H1 (cell line): ENCODE measurements around the gene SH3PXD2A. TPM values are rescaled to one million over a fixed set of nuclear protein-coding genes. Genes with fewer than 3 reads are reported as not detected.

Source experiments
- CTCF ChIA-PET: fragments of 300-600 bp; sonication (Branson Sonifier 250); formaldehyde crosslinking; loops from one replicate; lab custom pipeline; 2021; ENCODE audit not compliant: partially characterized antibody; lab: Charles Lee
- POLR2A ChIA-PET: fragments of 300-600 bp; sonication (Branson Sonifier 250); formaldehyde crosslinking; loops from one replicate; lab custom pipeline; 2021; ENCODE audit warnings: inconsistent platforms; ENCODE audit not compliant: partially characterized antibody; lab: Charles Lee
- DNase-seq, 2 experiments: peaks; one replicate each; pipeline versions ENCODE4 v3.0.0 to v3.0.0-alpha.2; 2010 to 2022; ENCODE audit warnings: low spot score in 2 of 2, low read depth in 1 of 2, mixed read lengths in 1 of 2
- FAIRE-seq: peaks from 2 replicates; lab custom pipeline; 2011; peaks lifted over from hg19 to GRCh38; lab: Jason Lieb, UNC
- H2AFZ ChIP-seq: 2 replicates; pipeline ENCODE4 v1.8.1; 2012; ENCODE audit warnings: low read length, inconsistent platforms
- H2AK5ac ChIP-seq: 2 replicates; pipeline ENCODE4 v1.6.1; 2013; ENCODE audit warnings: low read depth, low read length
- H2BK120ac ChIP-seq: replicated peaks from 2 replicates; pipeline ENCODE3; 2013; ENCODE audit warnings: low read depth, low read length, inconsistent platforms
- H2BK12ac ChIP-seq: 2 replicates; pipeline ENCODE4 v1.6.1; 2013; ENCODE audit warnings: low read depth, low read length
- H2BK15ac ChIP-seq: 2 replicates; pipeline ENCODE4 v1.6.1; 2013; ENCODE audit warnings: low read length
- H2BK20ac ChIP-seq: 2 replicates; pipeline ENCODE4 v1.6.1; 2013; ENCODE audit warnings: low read length
- H2BK5ac ChIP-seq: 2 replicates; pipeline ENCODE4 v1.6.1; 2013; ENCODE audit warnings: low read depth, low read length
- H3K14ac ChIP-seq: 2 replicates; pipeline ENCODE4 v1.6.1; 2013; ENCODE audit warnings: inconsistent platforms; ENCODE audit not compliant: insufficient read length
- H3K18ac ChIP-seq: 2 replicates; pipeline ENCODE4 v1.6.1; 2013; ENCODE audit warnings: low read length; ENCODE audit errors: extremely low read depth
- H3K23ac ChIP-seq: 2 replicates; pipeline ENCODE4 v1.6.1; 2013; ENCODE audit warnings: inconsistent platforms; ENCODE audit not compliant: insufficient read length
- H3K23me2 ChIP-seq: 2 replicates; pipeline ENCODE4 v1.6.1; 2013; ENCODE audit warnings: low read depth, low read length
- H3K27ac ChIP-seq: 2 replicates; pipeline ENCODE4 v1.6.1; 2011; ENCODE audit warnings: low read depth, low read length, inconsistent platforms
- H3K27me3 ChIP-seq, 4 experiments: replicated peaks in 1 of 4; 1 replicate in 1 of 4; 2 replicates in 3 of 4; pipeline versions ENCODE4 v1.6.1 to v1.8.1; 2011 to 2013; ENCODE audit warnings: low read length in 3 of 4, mild to moderate bottlenecking in 3 of 4, inconsistent platforms in 2 of 4, mixed read lengths in 2 of 4, moderate library complexity in 1 of 4; ENCODE audit not compliant: control insufficient read depth in 3 of 4, insufficient read depth in 3 of 4; ENCODE audit errors: extremely low read depth in 1 of 4
- H3K36me3 ChIP-seq, 4 experiments: 2 replicates each; pipeline versions ENCODE4 v1.6.1 to v1.8.1; 2011 to 2013; ENCODE audit warnings: mild to moderate bottlenecking in 4 of 4, low read length in 3 of 4, moderate library complexity in 2 of 4, control low read depth in 1 of 4, inconsistent platforms in 1 of 4; ENCODE audit not compliant: insufficient read depth in 4 of 4, control insufficient read depth in 2 of 4
- H3K4ac ChIP-seq: replicated peaks from 2 replicates; pipeline ENCODE3; 2013; ENCODE audit warnings: low read length, low read depth, mixed read lengths, inconsistent platforms; ENCODE audit not compliant: insufficient read length
- H3K4me1 ChIP-seq, 4 experiments: replicated peaks in 1 of 4; 1 replicate in 1 of 4; 2 replicates in 3 of 4; pipeline versions ENCODE4 v1.6.1 to v1.8.1; 2011 to 2013; ENCODE audit warnings: low read length in 3 of 4, inconsistent platforms in 2 of 4, mixed read lengths in 1 of 4; ENCODE audit not compliant: insufficient read depth in 4 of 4, control insufficient read depth in 3 of 4
- H3K4me2 ChIP-seq, 2 experiments: 2 replicates each; pipeline versions ENCODE4 v1.6.1 to v1.8.1; 2011 to 2013; ENCODE audit warnings: low read depth in 2 of 2, low read length in 2 of 2, control low read depth in 1 of 2, inconsistent platforms in 1 of 2, mild to moderate bottlenecking in 1 of 2; ENCODE audit not compliant: insufficient read depth in 1 of 2
- H3K4me3 ChIP-seq, 4 experiments: fragments of 200-600, 300-600 bp in 1 of 4; sonication (generic), shearing (Covaris generic), sonication (Bioruptor Twin) in 1 of 4; 2 replicates each; pipeline versions ENCODE4 v1.5.1 to v1.8.1; 2011 to 2016; ENCODE audit warnings: low read length in 4 of 4, low read depth in 3 of 4, control low read depth in 2 of 4, inconsistent platforms in 2 of 4, mild to moderate bottlenecking in 2 of 4, mixed read lengths in 1 of 4, moderate library complexity in 1 of 4; ENCODE audit not compliant: insufficient read depth in 2 of 4; ENCODE audit errors: extremely low read depth in 1 of 4
- H3K56ac ChIP-seq: replicated peaks from 2 replicates; pipeline ENCODE3; 2013; ENCODE audit warnings: low read depth, mild to moderate bottlenecking, mixed read lengths, low read length, inconsistent platforms; ENCODE audit not compliant: insufficient read length
- H3K79me1 ChIP-seq: 2 replicates; pipeline ENCODE4 v1.6.1; 2013; ENCODE audit warnings: low read depth, low read length, control low read depth
- H3K79me2 ChIP-seq, 2 experiments: 2 replicates each; pipeline versions ENCODE4 v1.6.1 to v1.8.1; 2012 to 2013; ENCODE audit warnings: low read length in 2 of 2, mild to moderate bottlenecking in 2 of 2, inconsistent platforms in 1 of 2; ENCODE audit not compliant: insufficient read depth in 2 of 2, control insufficient read depth in 1 of 2
- H3K9ac ChIP-seq, 4 experiments: replicated peaks in 1 of 4; 1 replicate in 1 of 4; 2 replicates in 3 of 4; pipeline versions ENCODE4 v1.6.1 to v1.8.1; 2011 to 2013; ENCODE audit warnings: low read depth in 3 of 4, low read length in 3 of 4, control low read depth in 2 of 4, mild to moderate bottlenecking in 2 of 4, moderate library complexity in 2 of 4, inconsistent platforms in 1 of 4; ENCODE audit errors: extremely low read depth in 1 of 4
- H3K9me3 ChIP-seq, 2 experiments: 2 replicates each; pipeline versions ENCODE4 v1.6.1 to v1.8.1; 2012 to 2013; ENCODE audit warnings: mild to moderate bottlenecking in 2 of 2, moderate library complexity in 2 of 2, control low read depth in 1 of 2, inconsistent platforms in 1 of 2, low read depth in 1 of 2, low read length in 1 of 2, mixed read lengths in 1 of 2; ENCODE audit not compliant: insufficient read depth in 2 of 2
- H4K20me1 ChIP-seq, 2 experiments: replicated peaks in 1 of 2; 2 replicates each; pipeline versions ENCODE3 to v1.8.1; 2011 to 2013; ENCODE audit warnings: inconsistent platforms in 2 of 2, low read length in 2 of 2, mild to moderate bottlenecking in 1 of 2; ENCODE audit not compliant: insufficient read depth in 2 of 2, control insufficient read depth in 1 of 2
- H4K5ac ChIP-seq: 2 replicates; pipeline ENCODE4 v1.6.1; 2013; ENCODE audit warnings: low read length, low read depth, mixed read lengths, inconsistent platforms; ENCODE audit not compliant: insufficient read length
- H4K8ac ChIP-seq: 2 replicates; pipeline ENCODE4 v1.8.0; 2013; ENCODE audit warnings: mild to moderate bottlenecking, moderate library complexity, low read length, inconsistent platforms; ENCODE audit not compliant: insufficient read depth; ENCODE audit errors: extremely low read depth
- H4K91ac ChIP-seq: replicated peaks from 2 replicates; pipeline ENCODE3; 2013; ENCODE audit warnings: low read length, mixed read lengths, inconsistent platforms; ENCODE audit not compliant: insufficient read length
- ASH2L ChIP-seq: fragments of 200-600, 300-600 bp; sonication (generic); IDR thresholded peaks from one replicate; pipeline ENCODE4 v1.7.1; 2017; ENCODE audit warnings: low read length
- BCL11A ChIP-seq, 2 experiments: IDR thresholded peaks; one replicate each; pipeline ENCODE4 v1.6.1; 2011; ENCODE audit warnings: low read depth in 2 of 2, low read length in 2 of 2, mild to moderate bottlenecking in 2 of 2
- CHD2 ChIP-seq: IDR thresholded peaks from 2 replicates; pipeline ENCODE4 v1.6.1; 2012; ENCODE audit warnings: low read length, improper control_type of control experiment
- CREB1 ChIP-seq: IDR thresholded peaks from 2 replicates; pipeline ENCODE4 v1.6.1; 2012; ENCODE audit warnings: inconsistent platforms
- EGR1 ChIP-seq: IDR thresholded peaks from 2 replicates; pipeline ENCODE4 v1.6.1; 2011; ENCODE audit warnings: low read depth, low read length, borderline replicate concordance
- EZH2 ChIP-seq: fragments of 200-600 bp; sonication (generic); IDR thresholded peaks from 2 replicates; pipeline ENCODE4 v1.7.1; 2012; ENCODE audit warnings: low read depth, mild to moderate bottlenecking, moderate library complexity, low read length, inconsistent platforms; ENCODE audit not compliant: severe bottlenecking
- JUN ChIP-seq: IDR thresholded peaks from 2 replicates; pipeline ENCODE4 v1.6.1; 2011; ENCODE audit warnings: low read depth, mild to moderate bottlenecking, improper control_type of control experiment, low read length
- JUND ChIP-seq: IDR thresholded peaks from 2 replicates; pipeline ENCODE4 v1.6.1; 2011; ENCODE audit warnings: mild to moderate bottlenecking, improper control_type of control experiment, low read length
- KDM1A ChIP-seq: fragments of 200-600, 300-600 bp; sonication (generic); IDR thresholded peaks from 2 replicates; pipeline ENCODE4 v1.7.1; 2016; ENCODE audit warnings: mild to moderate bottlenecking, low read length, borderline replicate concordance
- SP4 ChIP-seq: IDR thresholded peaks from 2 replicates; pipeline ENCODE4 v1.6.1; 2012; ENCODE audit warnings: low read length, inconsistent platforms
- TBP ChIP-seq: IDR thresholded peaks from 2 replicates; pipeline ENCODE4 v1.6.1; 2011; ENCODE audit warnings: low read depth, low read length, improper control_type of control experiment
- WGBS, 2 experiments: shearing (Covaris generic) in 1 of 2; methylation state at CpG; one replicate each; pipeline versions ENCODE4 v1.1.6 to v1.1.7; 2013 to 2015; ENCODE audit warnings: low lambda C conversion rate in 2 of 2, mixed read lengths in 2 of 2, inconsistent platforms in 1 of 2, low coverage in 1 of 2, missing lambda C conversion rate in 1 of 2; ENCODE audit not compliant: insufficient replicate concordance in 2 of 2, insufficient coverage in 1 of 2, insufficient read length in 1 of 2; ENCODE audit errors: extremely low coverage in 1 of 2, missing lambda C conversion rate in 1 of 2; 5-methylcytosine and 5-hydroxymethylcytosine counted together
- polyA plus RNA-seq, 7 experiments: library from polyadenylated mRNA; depleted of rRNA in 3 of 7; stranded (reverse) in 5 of 7; unstranded in 2 of 7; fragments of >200 nt in 5 of 7; fragments of 200-250 nt in 2 of 7; gene quantifications; 1 replicate in 5 of 7; 2 replicates in 1 of 7; 4 replicates in 1 of 7; pipeline versions ENCODE4 v1.2.1 to v1.2.3, GENCODE V29; 2011 to 2013; ENCODE audit warnings: missing spikeins in 2 of 7, mixed read lengths in 2 of 7
- total RNA-seq: library from RNA; stranded (reverse); fragmentation: NEBNext Ultra II Directional; extraction: Animal tissue kit (Norgen Biotek cat#: 25700); gene quantifications from 2 replicates; pipeline ENCODE4 v1.2.1, GENCODE V29; 2021
- TF ChIP-seq, protein P1 (sequence below): IDR thresholded peaks from 2 replicates; pipeline ENCODE4 v1.6.1; 2011; ENCODE audit warnings: low read depth, mild to moderate bottlenecking, low read length; ENCODE audit not compliant: insufficient read depth
- TF ChIP-seq, protein P2 (sequence below): IDR thresholded peaks from 2 replicates; pipeline ENCODE4 v1.6.1; 2012; ENCODE audit warnings: inconsistent platforms

The SH3PXD2A gene
- total and polyA plus RNA-seq, 2 of the 8 experiments (the other 6 are each of a cell fraction or from before 2014, with no cell fraction given): 5.4 to 16.3 TPM

DNA sequence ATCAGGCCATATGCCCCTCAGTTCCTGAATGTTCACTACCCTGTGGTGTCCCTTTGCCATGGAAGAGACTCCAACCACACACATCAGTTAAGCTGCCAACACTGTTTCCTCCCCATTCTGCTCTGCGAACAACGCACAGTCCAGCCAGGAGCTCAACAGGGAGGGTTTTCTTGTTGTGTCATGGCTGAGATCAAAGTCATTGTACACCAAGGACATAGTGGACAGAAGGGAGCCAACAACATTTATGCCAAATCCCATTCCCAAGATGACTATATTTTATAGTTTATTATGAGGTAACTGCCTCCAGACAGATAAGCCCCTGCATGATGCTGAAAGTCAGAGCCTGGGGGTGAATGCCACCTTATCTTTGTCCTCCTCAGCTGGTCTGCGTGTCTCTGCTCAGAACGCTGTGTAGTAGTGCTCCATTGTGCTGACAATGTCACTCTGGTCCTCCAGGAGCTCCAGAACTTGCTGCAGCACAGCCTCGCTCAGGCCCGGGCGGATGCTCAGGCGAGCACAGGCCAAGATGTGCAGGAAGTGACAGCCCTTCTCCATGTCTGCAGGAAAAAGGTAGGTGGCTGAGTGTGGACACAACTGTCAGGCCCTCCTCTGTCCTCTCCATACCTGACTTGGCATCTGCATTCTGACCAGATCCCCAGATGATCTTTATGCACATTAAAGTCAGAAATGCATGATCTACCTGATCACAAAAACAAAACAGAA, 27.1 kb upstream of the SH3PXD2A start:
- Histone ChIP-seq H4K8ac (no peak overlapping the region), H3K36me3 (no peaks in the 10 kb centered on the region; a peak in 1 of 8 replicates), H2AK5ac (no peak overlapping the region), H2BK20ac (no peak overlapping the region), H3K4me2 (no peak overlapping the region), H2BK5ac (no peak overlapping the region), H4K20me1 (peaks cover 0 to 2% of the 10 kb centered on the region in 2 experiments), H3K23ac (no peak overlapping the region), H2AFZ (no peak overlapping the region), H3K14ac (no peak overlapping the region), H3K56ac (no peak overlapping the region), H3K9me3 (no peaks in the 10 kb centered on the region), H4K5ac (no peak overlapping the region), H3K27ac (no peak overlapping the region), H3K23me2 (no peaks in the 10 kb centered on the region), H2BK15ac (no peak overlapping the region), H2BK12ac (no peak overlapping the region), H3K4ac (no peak overlapping the region), H3K9ac (no peak overlapping the region), H4K91ac (no peak overlapping the region), H2BK120ac (no peak overlapping the region), H3K18ac (no peak overlapping the region), H3K79me2 (no peaks in the 10 kb centered on the region), H3K4me1 (peaks cover 0 to 2% (median 0%) of the 10 kb centered on the region in 4 experiments; a peak in 1 of 7 replicates), H3K27me3 (no peaks in the 10 kb centered on the region), H3K79me1 (no peaks in the 10 kb centered on the region), H3K4me3 (no peak overlapping the region)
- FAIRE-seq (no peak), DNase-seq (no peak)
- WGBS, 2 experiments: 86% methylated on average over 8 of the region's 8 CpGs; no CpG with 5 or more reads in 1 of the 2 experiments
- POLR2A ChIA-PET: no interaction called here
- CTCF ChIA-PET: interaction anchor here (0.8 to 11.7 kb wide), 4 partner anchors 18 to 171 kb away, joined by 3 to 193 read pairs (median 3); no protein-coding TSS in a partner anchor
- TF ChIP-seq, protein P1, sequence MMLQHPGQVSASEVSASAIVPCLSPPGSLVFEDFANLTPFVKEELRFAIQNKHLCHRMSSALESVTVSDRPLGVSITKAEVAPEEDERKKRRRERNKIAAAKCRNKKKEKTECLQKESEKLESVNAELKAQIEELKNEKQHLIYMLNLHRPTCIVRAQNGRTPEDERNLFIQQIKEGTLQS: no peak
- TF ChIP-seq BCL11A (IDR thresholded peaks at IDR 0.05; ENCODE audit: low read depth in 2 of 2, low read length in 2 of 2): no peak
- TF ChIP-seq TBP: no peak
- no peak for TF ChIP-seq SP4
- no peak for TF ChIP-seq CREB1
- TF ChIP-seq, protein P2, sequence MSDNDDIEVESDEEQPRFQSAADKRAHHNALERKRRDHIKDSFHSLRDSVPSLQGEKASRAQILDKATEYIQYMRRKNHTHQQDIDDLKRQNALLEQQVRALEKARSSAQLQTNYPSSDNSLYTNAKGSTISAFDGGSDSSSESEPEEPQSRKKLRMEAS: no peak
- TF ChIP-seq ASH2L: no peak
- no peak for TF ChIP-seq JUND
- TF ChIP-seq JUN: no peak
- TF ChIP-seq CHD2: no peak
- TF ChIP-seq EGR1: no peak
- no peak for TF ChIP-seq KDM1A
- TF ChIP-seq EZH2: no peak
